ENCODE results near the gene PHKB. TPM values are rescaled to one million over a fixed set of nuclear protein-coding genes. Genes with fewer than 3 reads are reported as not detected.
"Not testable (repeated sequence)": the region's sequence is repeated elsewhere in the genome, so short reads cannot be mapped to it uniquely, and the experiment has no call there.

Gene PHKB
- 27.9 and 35.6 TPM in 2 replicates for total RNA-seq (2014; rRNA removed; shearing (Covaris generic))

DNA sequence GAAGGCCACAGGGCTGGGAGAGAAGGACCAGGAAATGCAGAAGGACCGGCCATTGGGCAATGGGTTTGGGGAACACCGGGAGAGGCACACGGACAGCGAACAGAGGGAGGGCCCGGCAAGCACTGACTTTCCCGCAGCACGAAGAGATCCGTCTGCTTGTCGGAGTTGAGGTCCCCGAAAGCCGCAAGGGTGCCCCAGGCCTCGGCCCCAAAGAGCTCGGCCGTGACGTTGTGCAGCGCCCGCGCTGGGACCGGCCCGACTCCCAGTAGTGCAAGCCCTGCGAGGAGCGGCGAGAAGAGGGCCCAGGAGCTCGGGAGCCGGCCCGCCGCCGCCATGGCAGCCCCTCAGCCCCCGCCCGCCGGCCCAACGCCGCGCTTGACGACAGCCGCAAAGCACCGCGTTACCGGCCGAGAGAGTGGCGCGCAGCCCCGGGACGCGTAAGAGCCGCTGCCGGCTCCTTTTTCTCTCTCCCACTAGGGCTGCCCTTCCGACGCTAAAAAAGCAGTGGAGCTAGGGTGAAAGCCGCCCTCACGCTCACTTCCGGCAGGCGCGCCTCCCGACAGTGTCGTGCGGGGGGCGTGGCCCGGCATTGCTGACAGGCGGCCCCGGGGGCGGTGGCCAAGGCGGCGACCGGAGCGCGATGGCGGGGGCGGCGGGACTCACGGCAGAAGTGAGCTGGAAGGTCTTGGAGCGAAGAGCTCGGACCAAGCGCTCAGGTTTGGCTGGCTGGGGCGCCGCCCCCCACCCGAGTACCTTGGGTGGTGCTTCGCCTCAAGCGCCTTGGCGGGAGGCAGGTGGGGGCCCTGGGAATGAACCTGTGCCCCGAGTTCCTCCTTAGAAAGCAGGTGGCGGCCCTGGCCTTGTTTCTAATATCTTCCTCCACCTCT lies at the start of gene PHKB, which contains the start of gene ITFG1:
Gene PHKB (plus strand): TSS at position 621 of the 887 bp plus-strand sequence. CDS start 20 bp downstream, at position 641.
Gene ITFG1 (minus strand): TSS at position 353 of the 887 bp plus-strand sequence. CDS start 18 bp downstream, at position 335.
- Histone ChIP-seq H3K27me3 (no peaks in the 10 kb centered on the region), H3K4me3 (peak within 1 kb of the TSS; percentile 92), H3K36me3 (no peaks in the 10 kb centered on the region), H3K27ac (peak within 1 kb of the TSS; percentile 98), H3K4me1 (no peaks in the 10 kb centered on the region), H3K9me3 (replicated peaks) (no peaks in the 10 kb centered on the region)
- peak; percentile 90 for DNase-seq

DNA sequence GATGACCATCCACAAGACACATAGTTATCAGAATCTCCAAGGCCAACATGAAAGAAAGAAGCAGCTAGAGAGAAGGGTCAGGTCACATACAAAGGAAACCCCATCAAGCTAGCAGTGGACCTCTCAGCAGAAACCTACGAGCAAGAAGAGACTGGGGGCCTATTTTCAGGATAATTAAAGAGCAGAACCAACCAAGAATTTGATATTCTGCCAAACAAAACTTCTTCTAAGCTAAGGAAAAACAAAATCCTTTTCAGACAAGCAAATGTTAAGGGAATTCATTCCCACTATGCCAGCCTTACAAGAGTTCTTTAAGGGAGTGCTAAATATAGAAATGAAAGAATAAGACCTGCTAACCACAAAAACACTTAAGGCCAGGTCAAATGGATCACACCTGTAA lies 48.1 kb upstream of the PHKB start:
- Histone ChIP-seq H3K4me1 (no peaks in the 10 kb centered on the region), H3K27me3 (no peaks in the 10 kb centered on the region), H3K27ac (no peak overlapping the region), H3K9me3 (replicated peaks) (no peaks in the 10 kb centered on the region), H3K36me3 (no peaks in the 10 kb centered on the region), H3K4me3 (no peak overlapping the region)
- DNase-seq, result no peak

DNA sequence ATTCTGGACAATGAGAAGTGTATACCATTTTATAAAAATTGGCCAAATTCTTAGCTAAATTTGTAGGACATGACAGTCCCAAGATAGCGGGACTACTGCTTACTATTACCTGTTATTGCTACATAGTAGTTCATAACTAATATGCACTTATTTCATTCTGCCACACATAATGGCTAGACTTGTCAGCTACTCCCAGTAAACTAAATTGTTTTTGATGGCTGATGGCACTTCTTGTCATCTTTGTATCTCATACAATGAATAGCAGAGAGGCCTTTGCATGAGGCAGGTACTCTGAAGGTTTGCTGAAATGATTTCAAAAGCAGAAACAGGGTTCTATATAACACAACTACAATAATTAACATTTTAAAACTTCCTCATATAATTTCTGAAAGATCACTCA lies 44.3 kb upstream of the PHKB start:
- H3K9me3 ChIP-seq (replicated peaks), result no peaks in the 10 kb centered on the region
- no peak for DNase-seq
- no peak overlapping the region for H3K4me3 ChIP-seq
- H3K36me3 ChIP-seq, result no peaks in the 10 kb centered on the region
- H3K4me1 ChIP-seq, result no peaks in the 10 kb centered on the region
- H3K27me3 ChIP-seq, result no peaks in the 10 kb centered on the region
- no peak overlapping the region for H3K27ac ChIP-seq

DNA sequence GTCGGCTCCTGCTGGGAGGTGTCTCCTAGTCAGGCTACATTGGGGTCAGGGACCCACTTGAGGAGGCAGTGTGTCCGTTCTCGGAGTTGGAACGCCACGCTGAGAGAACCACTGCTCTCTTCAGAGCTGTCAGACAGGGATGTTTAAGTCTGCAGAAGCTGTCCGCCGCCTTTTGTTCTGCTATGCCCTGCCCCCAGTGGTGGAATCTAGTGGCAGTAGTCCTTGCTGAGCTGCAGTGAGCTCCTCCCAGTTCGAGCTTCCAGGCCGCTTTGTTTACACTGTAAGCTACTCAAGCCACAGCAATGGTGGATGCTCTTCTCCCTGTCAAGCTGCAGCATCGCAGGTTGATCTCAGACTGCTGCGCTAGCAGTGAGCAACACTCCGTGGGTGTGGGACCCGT lies 36.3 kb upstream of the PHKB start:
- Histone ChIP-seq H3K9me3 (replicated peaks) (no peaks in the 10 kb centered on the region), H3K27me3 (no peaks in the 10 kb centered on the region), H3K4me1 (no peaks in the 10 kb centered on the region), H3K27ac (no peak overlapping the region), H3K36me3 (peaks cover 12% of the 10 kb centered on the region; the same call in 1 of the 2 replicates), H3K4me3 (no peak overlapping the region)
- DNase-seq, result no peak

DNA sequence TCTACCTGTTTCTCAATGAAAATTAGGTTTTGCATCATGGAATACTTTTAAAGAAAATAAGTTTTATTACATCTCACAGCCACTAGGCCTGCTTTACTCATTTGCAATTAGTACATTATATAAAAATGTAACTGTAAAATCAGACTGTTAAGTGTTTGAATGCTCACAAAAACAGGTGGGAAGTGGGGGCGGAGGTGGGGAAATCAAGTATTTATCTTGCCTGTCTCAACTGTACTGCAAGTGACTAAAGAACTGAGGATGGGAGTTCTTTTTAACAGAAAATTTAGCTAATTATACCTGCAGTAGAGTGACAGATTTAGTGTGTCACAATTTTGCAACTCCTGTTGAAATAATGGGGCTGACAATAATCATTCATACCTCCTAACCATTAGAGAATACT lies 34.3 kb upstream of the PHKB start:
- no peaks in the 10 kb centered on the region for H3K4me1 ChIP-seq

DNA sequence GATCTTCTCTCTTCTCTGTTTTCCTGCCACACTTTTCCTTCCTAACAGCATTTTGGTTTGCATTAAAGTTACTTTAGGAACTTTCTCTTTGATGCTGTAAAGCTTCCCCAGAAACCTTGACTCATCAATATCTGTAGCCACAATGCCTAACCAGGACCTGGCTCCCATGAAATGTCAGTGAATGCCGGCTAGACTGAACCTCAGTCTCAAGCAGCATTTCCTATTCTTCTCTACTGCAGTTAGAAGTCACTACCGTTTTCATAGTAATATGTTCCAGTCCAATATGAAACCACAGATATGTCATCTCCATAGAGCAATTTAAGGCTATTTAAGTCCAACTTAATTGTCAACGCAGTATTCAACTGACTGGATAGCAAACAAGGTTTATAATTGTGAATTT lies 29.2 kb upstream of the PHKB start:
- no peak for DNase-seq
- Histone ChIP-seq H3K4me1 (no peaks in the 10 kb centered on the region), H3K36me3 (peaks cover under 1% of the 10 kb centered on the region; the same call in 1 of the 2 replicates), H3K4me3 (no peak overlapping the region), H3K9me3 (replicated peaks) (no peaks in the 10 kb centered on the region), H3K27me3 (no peaks in the 10 kb centered on the region), H3K27ac (no peak overlapping the region)

More for the DNA sequence above, 34.3 kb upstream of the PHKB start:
- no peaks in the 10 kb centered on the region for H3K27me3 ChIP-seq
- no peak for DNase-seq
- peaks cover 12% of the 10 kb centered on the region; the same call in 1 of the 2 replicates for H3K36me3 ChIP-seq
- no peak overlapping the region for H3K4me3 ChIP-seq
- H3K27ac ChIP-seq, result no peak overlapping the region
- H3K9me3 ChIP-seq (replicated peaks), result no peaks in the 10 kb centered on the region

DNA sequence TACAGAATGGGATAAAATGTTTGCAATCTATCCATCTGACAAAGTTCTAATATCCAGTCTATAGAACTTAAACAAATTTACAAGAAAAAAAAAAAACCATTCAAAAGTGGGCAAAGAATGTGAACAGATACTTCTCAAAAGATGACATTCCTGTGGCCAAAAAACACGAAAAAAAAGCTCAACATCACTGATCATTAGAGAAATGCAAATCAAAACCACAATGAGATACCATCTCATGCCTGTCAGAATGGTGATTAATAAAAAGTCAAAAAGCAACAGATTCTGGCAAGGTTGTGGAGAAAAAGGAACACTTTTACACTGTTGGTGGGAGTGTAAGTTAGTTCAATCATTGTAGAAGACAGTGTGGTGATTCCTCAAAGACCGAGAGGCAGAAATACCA lies 26.9 kb upstream of the PHKB start:
- H3K9me3 ChIP-seq (replicated peaks); DNase-seq; H3K36me3 ChIP-seq; H3K4me1 ChIP-seq; H3K27ac ChIP-seq; H3K4me3 ChIP-seq; H3K27me3 ChIP-seq: not testable (repeated sequence)

DNA sequence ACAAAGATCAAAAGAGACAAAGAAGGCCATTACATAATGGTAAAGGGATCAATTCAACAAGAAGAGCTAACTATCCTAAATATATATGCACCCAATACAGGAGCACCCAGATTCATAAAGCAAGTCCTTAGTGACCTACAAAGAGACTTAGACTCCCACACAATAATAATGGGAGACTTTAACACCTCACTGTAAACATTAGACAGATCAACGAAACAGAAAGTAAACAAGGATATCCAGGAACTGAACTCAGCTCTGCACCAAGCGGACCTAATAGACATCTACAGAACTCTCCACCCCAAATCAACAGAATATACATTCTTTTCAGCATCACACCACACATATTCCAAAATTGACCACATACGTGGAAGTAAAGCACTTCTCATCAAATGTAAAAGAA lies 21.1 kb upstream of the PHKB start:
- H3K4me3 ChIP-seq; H3K27me3 ChIP-seq; H3K27ac ChIP-seq; H3K9me3 ChIP-seq (replicated peaks); H3K4me1 ChIP-seq; DNase-seq; H3K36me3 ChIP-seq: not testable (repeated sequence)

DNA sequence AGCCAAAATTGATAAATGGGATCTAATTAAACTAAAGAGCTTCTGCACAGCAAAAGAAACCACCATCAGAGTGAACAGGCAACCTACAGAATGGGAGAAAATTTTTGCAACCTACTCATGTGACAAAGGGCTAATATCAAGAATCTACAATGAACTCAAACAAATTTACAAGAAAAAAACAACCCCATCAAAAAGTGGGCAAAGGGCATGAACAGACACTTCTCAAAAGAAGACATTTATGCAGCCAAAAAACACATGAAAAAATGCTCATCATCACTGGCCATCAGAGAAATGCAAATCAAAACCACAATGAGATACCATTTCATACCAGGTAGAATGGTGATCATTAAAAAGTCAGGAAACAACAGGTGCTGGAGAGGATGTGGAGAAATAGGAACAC lies 18.2 kb upstream of the PHKB start:
- H3K4me3 ChIP-seq; DNase-seq; H3K27me3 ChIP-seq; H3K27ac ChIP-seq; H3K36me3 ChIP-seq; H3K9me3 ChIP-seq (replicated peaks); H3K4me1 ChIP-seq: not testable (repeated sequence)

DNA sequence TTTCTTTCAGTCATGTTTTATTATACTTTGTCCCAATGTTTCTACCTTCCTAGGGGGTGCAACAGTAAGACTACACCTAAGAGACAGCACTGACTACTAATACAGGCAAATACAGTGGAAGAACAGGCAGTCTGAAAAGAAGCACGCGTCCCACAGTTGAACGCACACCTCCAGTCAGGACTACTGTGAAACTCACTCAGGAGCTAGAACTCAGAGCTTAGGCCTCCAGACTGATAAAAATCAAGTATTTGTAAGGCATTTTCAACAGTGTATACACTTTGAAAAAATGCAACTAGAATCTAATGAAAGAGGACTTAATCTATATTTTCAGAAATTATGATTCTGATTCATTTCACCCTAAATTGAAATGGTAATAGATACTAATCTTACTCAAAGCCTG lies 14.7 kb upstream of the PHKB start:
- H3K36me3 ChIP-seq, result no peaks in the 10 kb centered on the region; the same call in 1 of the 2 replicates
- no peaks in the 10 kb centered on the region for H3K27me3 ChIP-seq
- 0 out of 2 replicates have a peak, but pooled peaks cover 2% of the 10 kb centered on the region for H3K9me3 ChIP-seq (replicated peaks)
- no peak for DNase-seq
- no peak overlapping the region for H3K27ac ChIP-seq
- H3K4me3 ChIP-seq, result no peak overlapping the region
- no peaks in the 10 kb centered on the region for H3K4me1 ChIP-seq

DNA sequence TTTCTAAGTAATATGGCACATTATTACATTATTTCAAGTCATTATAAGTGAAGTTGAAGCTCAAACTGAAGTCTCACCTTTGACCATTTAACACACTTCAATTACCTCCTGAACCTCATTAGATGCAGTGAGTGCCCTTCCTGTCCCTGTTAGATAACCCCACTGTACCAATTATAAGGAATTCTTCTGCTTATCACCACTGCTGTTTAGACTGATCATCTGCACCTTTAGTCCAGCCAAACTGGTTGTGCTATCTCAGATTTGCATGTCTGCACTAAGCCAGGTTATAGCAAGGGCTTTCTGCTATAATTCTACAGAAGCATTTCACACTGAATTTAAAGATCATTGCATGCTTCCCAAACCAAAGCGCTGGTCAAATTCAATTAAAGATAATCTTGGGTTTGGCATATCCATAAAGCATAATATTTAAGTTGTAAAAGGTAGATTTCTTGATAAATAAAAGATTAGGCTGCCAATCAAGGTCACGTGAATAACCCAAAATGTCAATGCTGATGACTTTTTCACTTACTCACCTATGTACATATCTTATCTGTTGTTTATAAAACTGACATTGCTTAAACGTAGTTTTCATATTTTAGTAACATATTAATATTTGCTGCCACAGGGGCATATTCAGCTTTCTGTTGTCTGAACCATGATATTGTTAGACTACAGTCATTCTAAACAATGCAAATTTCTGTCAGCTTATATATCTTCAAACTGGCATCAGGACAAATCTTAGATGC lies 12.1 kb upstream of the PHKB start:
- H3K36me3 ChIP-seq, result peaks cover 4% of the 10 kb centered on the region; the same call in 1 of the 2 replicates
- H3K4me3 ChIP-seq, result no peak overlapping the region
- H3K27me3 ChIP-seq, result no peaks in the 10 kb centered on the region
- no peak for DNase-seq
- H3K4me1 ChIP-seq, result no peaks in the 10 kb centered on the region
- H3K27ac ChIP-seq, result no peak overlapping the region
- H3K9me3 ChIP-seq (replicated peaks), result no peaks in the 10 kb centered on the region

DNA sequence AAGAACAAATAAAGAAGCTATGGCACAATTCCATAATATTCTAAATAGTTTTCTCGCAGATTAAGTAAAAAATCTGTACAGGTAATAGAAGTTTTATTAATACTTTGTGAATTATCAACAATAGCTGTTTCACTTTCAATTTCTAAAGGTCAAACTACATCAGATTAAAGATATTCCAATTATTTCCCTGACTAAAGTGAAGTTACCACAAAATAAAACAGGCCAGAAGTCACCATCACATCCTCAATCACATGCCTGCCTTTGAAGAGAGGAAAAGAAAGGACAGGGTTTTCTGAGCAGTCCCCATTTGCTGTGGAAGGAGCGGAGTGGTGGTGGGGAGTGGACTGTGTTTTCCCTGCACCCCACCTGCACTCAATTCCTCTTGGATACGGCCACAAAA lies 11.3 kb upstream of the PHKB start:
- Histone ChIP-seq H3K4me1 (no peaks in the 10 kb centered on the region), H3K36me3 (peaks cover 4% of the 10 kb centered on the region; the same call in 1 of the 2 replicates), H3K9me3 (replicated peaks) (no peaks in the 10 kb centered on the region), H3K27me3 (no peaks in the 10 kb centered on the region), H3K4me3 (no peak overlapping the region), H3K27ac (no peak overlapping the region)
- DNase-seq, result no peak

DNA sequence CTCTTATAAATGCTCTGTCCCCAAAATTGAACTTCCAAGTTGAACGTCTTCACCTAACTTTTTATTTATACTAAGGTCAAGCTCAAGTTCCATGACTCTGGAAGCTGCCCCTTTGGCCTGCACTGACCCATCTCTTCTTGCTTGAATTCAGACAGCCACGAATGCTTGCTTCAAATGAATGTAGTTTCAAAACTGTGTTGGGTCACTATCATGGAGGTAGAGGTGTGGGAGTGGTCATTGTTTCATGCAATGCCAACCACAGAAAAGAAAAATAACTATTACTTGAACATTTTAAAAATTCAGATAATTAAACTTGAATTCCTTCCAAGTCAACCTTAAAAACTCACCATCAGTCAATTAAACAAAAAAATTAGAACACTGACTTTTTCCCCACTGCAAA lies 2.8 kb upstream of the PHKB start:
- DNase-seq, result no peak
- H3K36me3 ChIP-seq, result no peaks in the 10 kb centered on the region; the same call in 1 of the 2 replicates
- no peak overlapping the region for H3K4me3 ChIP-seq
- H3K4me1 ChIP-seq, result no peaks in the 10 kb centered on the region
- no peaks in the 10 kb centered on the region for H3K9me3 ChIP-seq (replicated peaks)
- no peak overlapping the region for H3K27ac ChIP-seq
- H3K27me3 ChIP-seq, result no peaks in the 10 kb centered on the region

DNA sequence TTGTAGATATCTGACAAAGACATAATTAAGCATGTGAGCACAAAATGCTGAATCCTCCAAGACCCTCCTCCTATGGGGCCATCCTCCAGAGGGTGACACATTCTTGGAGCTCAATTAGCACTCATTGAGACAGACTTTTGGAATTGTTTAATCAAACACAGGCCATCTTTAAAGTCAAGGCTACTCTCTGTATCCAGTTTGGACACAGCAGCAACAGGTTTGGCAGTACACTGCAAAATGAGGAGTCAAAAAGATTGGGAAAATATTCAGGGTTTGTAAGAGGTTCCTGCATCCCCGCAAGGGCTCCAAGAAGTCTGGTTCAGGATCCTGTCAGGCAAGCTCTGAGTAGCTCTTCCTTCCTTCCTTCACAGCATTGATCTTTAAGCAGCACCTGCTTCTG lies 1.5 kb upstream of the PHKB start:
- Histone ChIP-seq H3K36me3 (no peaks in the 10 kb centered on the region; the same call in 1 of the 2 replicates), H3K4me1 (no peaks in the 10 kb centered on the region), H3K9me3 (replicated peaks) (no peaks in the 10 kb centered on the region), H3K27ac (no peak overlapping the region), H3K4me3 (peak overlapping the region; percentile 92), H3K27me3 (no peaks in the 10 kb centered on the region)
- DNase-seq, result no peak

DNA sequence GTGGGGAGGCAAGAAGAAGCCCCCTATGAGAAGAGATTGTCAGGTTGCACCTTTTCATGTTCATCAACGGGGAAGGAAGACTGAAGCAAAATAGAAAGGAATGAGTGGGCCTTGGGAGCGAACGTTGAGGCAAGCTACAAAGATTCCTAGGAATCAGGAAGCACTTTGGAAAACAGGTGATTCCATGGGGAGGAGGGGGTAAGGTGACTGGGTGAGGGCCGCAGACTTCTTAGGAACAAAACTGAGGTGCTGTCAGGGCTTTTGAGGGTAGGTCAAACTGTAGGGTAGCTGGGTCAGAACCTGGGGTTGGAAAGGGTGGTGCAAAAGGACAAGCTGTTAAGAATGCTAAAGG lies 796 bp upstream of the PHKB start:
- peak in 1 of 2 experiments; percentile 20 for DNase-seq
- no peaks in the 10 kb centered on the region for H3K4me1 ChIP-seq
- H3K9me3 ChIP-seq (replicated peaks), result no peaks in the 10 kb centered on the region
- H3K27ac ChIP-seq, result peak overlapping the region; percentile 98
- H3K36me3 ChIP-seq, result no peaks in the 10 kb centered on the region
- H3K4me3 ChIP-seq, result peak overlapping the region; percentile 92
- H3K27me3 ChIP-seq, result no peaks in the 10 kb centered on the region

Measured in SJCRH30 (cell line).